Measurements from ENCODE around the gene VPS26C. TPM values are rescaled to one million over a fixed set of nuclear protein-coding genes. Genes with fewer than 3 reads are reported as not detected.

VPS26C gene
- total and polyA plus RNA-seq, 7 donors: 29.6 to 78.2 (median 51.4) TPM

GRCh38 chr21:37259426-37259825 is 7.7 kb downstream of the VPS26C start:
- H3K9me3 ChIP-seq: no peaks in the 10 kb centered on the region
- DNase-seq (no peak), ATAC-seq (no peak)
- no peak for TF ChIP-seq CTCF (IDR thresholded peaks at IDR 0.05)
- no peak overlapping the region for H3K4me3 ChIP-seq
- 68 to 84% (median 81%) methylated on average over 5 of the region's 5 CpGs for WGBS, 3 donors
- no peak overlapping the region for H3K27ac ChIP-seq
- H3K27me3 ChIP-seq (ENCODE audit: insufficient read depth in 3 of 3, low read length in 2 of 3): no peaks in the 10 kb centered on the region
- peaks cover 37% of the 10 kb centered on the region for H3K4me1 ChIP-seq
- H3K36me3 ChIP-seq (ENCODE audit: insufficient read depth in 1 of 2, low read depth in 1 of 2): no peaks in the 10 kb centered on the region
- intact Hi-C loops (cut with DNase I): loop anchor here (5.0 to 10.0 kb wide), 3 partner anchors 37 to 213 kb away; no protein-coding TSS in a partner anchor

GRCh38 chr21:37257967-37258877 is 8.9 kb downstream of the VPS26C start:
- no peaks in the 10 kb centered on the region for H3K36me3 ChIP-seq (ENCODE audit: insufficient read depth in 1 of 2, low read depth in 1 of 2)
- intact Hi-C loops (cut with DNase I): loop anchor here (5.0 to 10.0 kb wide), 3 partner anchors 36 to 214 kb away; no protein-coding TSS in a partner anchor
- DNase-seq: peak; percentile 52 to 73
- peak overlapping the region; percentile 73 for H3K27ac ChIP-seq
- ATAC-seq: peak; percentile 72 to 82 (median 75)
- no peaks in the 10 kb centered on the region for H3K9me3 ChIP-seq
- 5 to 9% (median 7%) methylated on average over 55 of the region's 55 CpGs for WGBS, 3 donors
- no peak for TF ChIP-seq CTCF (IDR thresholded peaks at IDR 0.05)
- peaks cover 28% of the 10 kb centered on the region for H3K4me1 ChIP-seq
- peak overlapping the region; percentile 73 for H3K4me3 ChIP-seq
- no peaks in the 10 kb centered on the region for H3K27me3 ChIP-seq (ENCODE audit: insufficient read depth in 3 of 3, low read length in 2 of 3)

- TF ChIP-seq CTCF (IDR thresholded peaks at IDR 0.05): no peak
- H3K4me1 ChIP-seq: peaks cover 29% of the 10 kb centered on the region
- peak in 3 of 4 donors; percentile 28 to 39 (median 33) for ATAC-seq
- 2 to 4% (median 4%) methylated on average over 22 of the region's 22 CpGs for WGBS, 3 donors
- DNase-seq: peak; percentile 25 to 58
- no peaks in the 10 kb centered on the region for H3K36me3 ChIP-seq (ENCODE audit: insufficient read depth in 1 of 2, low read depth in 1 of 2)
- H3K9me3 ChIP-seq: no peaks in the 10 kb centered on the region
- H3K27ac ChIP-seq: peak overlapping the region; percentile 73
- intact Hi-C loops (cut with DNase I): loop anchor here (5.0 to 10.0 kb wide), 3 partner anchors 35 to 215 kb away; no protein-coding TSS in a partner anchor
- H3K27me3 ChIP-seq (ENCODE audit: insufficient read depth in 3 of 3, low read length in 2 of 3): no peaks in the 10 kb centered on the region
- peak overlapping the region; percentile 73 for H3K4me3 ChIP-seq
Measured at GRCh38 chr21:37257511-37257966, 9.6 kb downstream of the VPS26C start.

GRCh38 chr21:37253991-37254390 is 13.1 kb downstream of the VPS26C start:
- H3K27ac ChIP-seq: no peak overlapping the region
- no peaks in the 10 kb centered on the region for H3K27me3 ChIP-seq (ENCODE audit: insufficient read depth in 3 of 3, low read length in 2 of 3)
- H3K4me3 ChIP-seq: no peak overlapping the region
- H3K9me3 ChIP-seq: no peaks in the 10 kb centered on the region
- H3K4me1 ChIP-seq: peaks cover 44% of the 10 kb centered on the region
- 48 to 56% (median 54%) methylated on average over 6 of the region's 6 CpGs for WGBS, 3 donors
- DNase-seq: no peak
- no peak for TF ChIP-seq CTCF (IDR thresholded peaks at IDR 0.05)
- ATAC-seq: no peak
- H3K36me3 ChIP-seq (ENCODE audit: insufficient read depth in 1 of 2, low read depth in 1 of 2): no peaks in the 10 kb centered on the region
- intact Hi-C loops (cut with DNase I): loop anchor here in 1 of 2 donors (10.0 kb wide), 1 partner anchor 211 kb away; no protein-coding TSS in a partner anchor

Measured in psoas muscle (tissue), 8 donors.